Adrenal gland (tissue), 12 donors: ENCODE measurements around the gene KCNH1. TPM values are rescaled to one million over a fixed set of nuclear protein-coding genes. Genes with fewer than 3 reads are reported as not detected.

Source experiments
- DNase-seq, 7 donors: peaks; one replicate each; pipeline ENCODE4 v3.0.0-alpha.2; 2019 to 2020
- H3K27ac ChIP-seq, 5 donors: fragments of 200-600 bp; sonication (generic) in 4 of 5; 1 replicate in 3 of 5; 2 replicates in 2 of 5; pipeline versions ENCODE4 v1.5.1 to v1.8.0; 2016 to 2020; ENCODE audit warnings: mild to moderate bottlenecking in 1 of 5
- H3K27me3 ChIP-seq: fragments of 200-600 bp; 2 replicates; pipeline ENCODE4 v1.8.0; 2021
- H3K36me3 ChIP-seq, 2 donors: fragments of 200-600 bp; replicated peaks in 1 of 2; 1 replicate in 1 of 2; 2 replicates in 1 of 2; pipeline versions ENCODE4 v1.5.1 to v1.8.0; 2018 to 2022
- H3K4me1 ChIP-seq, 2 donors: fragments of 200-600 bp; replicated peaks in 1 of 2; 1 replicate in 1 of 2; 2 replicates in 1 of 2; pipeline versions ENCODE4 v1.5.1 to v1.8.0; 2018 to 2021
- H3K4me3 ChIP-seq, 4 donors: fragments of 200-600 bp; sonication (generic) in 3 of 4; one replicate each; pipeline ENCODE4 v1.5.1; 2016 to 2018
- H3K9me3 ChIP-seq, 3 donors: fragments of 200-600 bp; sonication (generic) in 1 of 3; replicated peaks in 1 of 3; 1 replicate in 2 of 3; 2 replicates in 1 of 3; pipeline versions ENCODE4 v1.5.1 to v1.8.0; 2016 to 2021
- CTCF ChIP-seq, 6 experiments: fragments of 450-650 bp in 4 of 6; fragments of 200-600 bp in 2 of 6; sonication (generic) in 1 of 6; IDR thresholded peaks; 1 replicate in 5 of 6; 2 replicates in 1 of 6; pipeline versions ENCODE4 v1.5.1 to v1.8.0; 2016 to 2021; ENCODE audit warnings: antibody characterized with exemption in 6 of 6, mild to moderate bottlenecking in 2 of 6, moderate library complexity in 1 of 6
- POLR2A ChIP-seq, 2 donors: fragments of 450-650 bp; IDR thresholded peaks; one replicate each; pipeline ENCODE4 v1.6.1; 2017; ENCODE audit warnings: antibody characterized with exemption in 2 of 2, mild to moderate bottlenecking in 2 of 2, moderate library complexity in 1 of 2
- WGBS, 4 donors: extraction: QIAGEN DNeasy Blood & Tissue Kit in 2 of 4; methylation state at CpG; one replicate each; pipeline versions ENCODE4 v1.1.5 to v1.1.7; 2013 to 2017; 5-methylcytosine and 5-hydroxymethylcytosine counted together
- intact Hi-C, 2 donors: fragments of 100-400 bp; cut with DNase I; formaldehyde crosslinking; loops; one replicate each; pipeline versions ENCODE4 v1.14.1 to v1.15.0; 2022 to 2023
- polyA plus RNA-seq, 3 donors: library from polyadenylated mRNA; stranded (reverse); fragments of 200-250 nt in 2 of 3; fragments of 350-450 nt in 1 of 3; fragmentation: Illumina TruSeq in 1 of 3; extraction: RNeasy Lipid Tissue Mini Kit (QIAGEN cat#74804) in 1 of 3; gene quantifications; one replicate each; pipeline ENCODE4 v1.2.3, GENCODE V29; 2013 to 2014
- total RNA-seq, 9 donors: library from RNA; depleted of rRNA in 4 of 9; stranded (reverse); fragments of >200 nt in 4 of 9; fragments of 120-200 nt in 1 of 9; fragmentation: NEBNext Ultra II Directional in 1 of 9; extraction: Animal tissue kit (Norgen Biotek cat#: 25700) in 1 of 9; gene quantifications; one replicate each; pipeline versions ENCODE4 v1.1.0 to v1.2.4, GENCODE V29; 2013 to 2023
- donor health status: healthy with polysubstance abuse.
- donor health status: Bipolar disorder and iron deficiency.
- donor health status: DM: yes; HTN: yes; CAD: no.
- donor health status: DM: no; HTN: no; CAD: no.
- donor health status: DM: no; HTN: no; CAD: no.
- donor health status: DM: yes; HTN: yes; CAD: no.

The KCNH1 gene
- total and polyA plus RNA-seq, 12 donors = 0.15 to 2.2 (median 0.73) TPM; not detected in 4

- intact Hi-C loops = no loop called here
These were observed 478.4 kb downstream of the KCNH1 start for GRCh38 chr1:210655511-210655910.

GRCh38 chr1:210654176-210654981 is 479.6 kb downstream of the KCNH1 start:
- H3K4me1 ChIP-seq = no peaks in the 10 kb centered on the region
- H3K4me3 ChIP-seq = no peak overlapping the region
- no peak for DNase-seq
- 88 to 89% (median 88%) methylated on average over 7 of the region's 7 CpGs for WGBS, 4 donors
- H3K27ac ChIP-seq = no peak overlapping the region
- H3K27me3 ChIP-seq = no peaks in the 10 kb centered on the region
- H3K36me3 ChIP-seq = no peaks in the 10 kb centered on the region
- TF ChIP-seq CTCF (IDR thresholded peaks at IDR 0.05) (no peak), POLR2A (IDR thresholded peaks at IDR 0.05) (no peak)
- intact Hi-C loops = no loop called here
- no peaks in the 10 kb centered on the region for H3K9me3 ChIP-seq

More at GRCh38 chr1:210655511-210655910, 478.4 kb downstream of the KCNH1 start:
- no peak for DNase-seq
- no peak overlapping the region for H3K27ac ChIP-seq
- H3K4me1 ChIP-seq = no peaks in the 10 kb centered on the region
- no peaks in the 10 kb centered on the region for H3K9me3 ChIP-seq
- no peak overlapping the region for H3K4me3 ChIP-seq
- 81 to 85% (median 83%) methylated on average over 7 of the region's 7 CpGs for WGBS, 4 donors
- no peaks in the 10 kb centered on the region for H3K27me3 ChIP-seq
- TF ChIP-seq CTCF (IDR thresholded peaks at IDR 0.05) = no peak
- no peak for TF ChIP-seq POLR2A (IDR thresholded peaks at IDR 0.05)
- no peaks in the 10 kb centered on the region for H3K36me3 ChIP-seq

- Histone ChIP-seq H3K36me3 (no peaks in the 10 kb centered on the region), H3K9me3 (no peaks in the 10 kb centered on the region), H3K27me3 (no peaks in the 10 kb centered on the region), H3K4me1 (no peaks in the 10 kb centered on the region), H3K4me3 (no peak overlapping the region), H3K27ac (no peak overlapping the region)
- TF ChIP-seq CTCF (IDR thresholded peaks at IDR 0.05) = no peak
- TF ChIP-seq POLR2A (IDR thresholded peaks at IDR 0.05) = no peak
- intact Hi-C loops = no loop called here
- 51 to 62% (median 56%) methylated on average over 6 of the region's 6 CpGs for whole genome bisulfite sequencing, 4 donors
- no peak for DNase-seq
These were observed 480.2 kb downstream of the KCNH1 start for GRCh38 chr1:210653771-210654170.

DNA sequence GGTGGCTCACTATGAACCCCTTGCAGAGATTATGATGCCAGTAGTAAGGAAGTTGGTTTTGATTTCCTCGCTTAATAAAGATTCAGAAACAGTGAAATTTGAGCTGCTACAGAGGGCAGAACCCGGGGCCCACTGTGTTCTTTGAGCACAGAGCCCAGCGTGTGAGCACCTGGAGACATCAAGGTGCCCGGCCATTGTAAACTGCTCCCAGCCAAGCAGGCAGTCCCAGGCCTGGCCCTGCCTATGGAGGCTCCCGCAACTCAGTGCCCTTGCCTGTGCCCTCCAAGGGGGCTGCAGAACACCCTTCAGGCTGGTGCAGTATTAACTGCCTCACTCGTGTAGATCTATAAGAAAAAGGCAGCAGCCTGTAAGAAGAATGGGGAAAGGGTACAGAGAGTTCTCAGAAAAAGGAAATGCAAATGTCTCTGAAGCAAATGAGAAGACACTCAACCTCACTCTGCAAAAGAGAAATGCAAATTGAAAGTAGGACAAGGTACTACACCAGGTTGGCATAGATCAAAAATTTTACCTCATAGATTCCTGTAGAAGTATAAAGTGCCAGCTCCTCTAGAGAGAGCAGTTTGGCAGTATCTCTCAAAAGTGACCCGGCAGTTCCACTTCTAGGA is 481.5 kb downstream of the KCNH1 start:
- 85 to 94% (median 89%) methylated on average over 6 to 7 of the region's 7 CpGs for WGBS, 4 donors
- no peaks in the 10 kb centered on the region for H3K36me3 ChIP-seq
- intact Hi-C loops = no loop called here
- H3K27me3 ChIP-seq = no peaks in the 10 kb centered on the region
- TF ChIP-seq POLR2A (IDR thresholded peaks at IDR 0.05) = no peak
- TF ChIP-seq CTCF (IDR thresholded peaks at IDR 0.05) = no peak
- DNase-seq = no peak
- no peaks in the 10 kb centered on the region for H3K9me3 ChIP-seq
- H3K4me3 ChIP-seq = no peak overlapping the region
- H3K27ac ChIP-seq = no peak overlapping the region
- H3K4me1 ChIP-seq = no peaks in the 10 kb centered on the region
